ENCODE data around the gene SDF4. TPM values are rescaled to one million over a fixed set of nuclear protein-coding genes. Genes with fewer than 3 reads are reported as not detected.
"Not testable (repeated sequence)": the region's sequence is repeated elsewhere in the genome, so short reads cannot be mapped to it uniquely, and the experiment has no call there.

The SDF4 gene
- total RNA-seq, 1 experiment from 2014 or later, result 139 TPM

- Histone ChIP-seq H4K20me1 (ENCODE audit: insufficient read depth) (peaks cover 6% of the 10 kb centered on the region; the same call in 1 of the 2 replicates), H2AFZ (no peak overlapping the region), H3K4me3 (no peak overlapping the region), H3K4me2 (no peak overlapping the region), H3K4me1 (replicated peaks; ENCODE audit: insufficient read depth) (no peaks in the 10 kb centered on the region), H3K27me3 (ENCODE audit: insufficient read depth, low read depth) (no peaks in the 10 kb centered on the region), H3K36me3 (ENCODE audit: low read depth) (no peaks in the 10 kb centered on the region), H3K9me2 (ENCODE audit: insufficient read depth) (no peaks in the 10 kb centered on the region), H3K9me3 (ENCODE audit: insufficient read depth, low read depth) (no peaks in the 10 kb centered on the region), H3F3A (ENCODE audit: insufficient read depth, low read depth) (peaks cover 16% of the 10 kb centered on the region), H3K79me2 (ENCODE audit: low read depth) (no peaks in the 10 kb centered on the region), H3K27ac (no peak overlapping the region)
- intact Hi-C loops (cut with micrococcal nuclease; ENCODE audit: unreplicated experiment), result no loop called here
- no peak for DNase-seq
- TF ChIP-seq, protein P1, sequence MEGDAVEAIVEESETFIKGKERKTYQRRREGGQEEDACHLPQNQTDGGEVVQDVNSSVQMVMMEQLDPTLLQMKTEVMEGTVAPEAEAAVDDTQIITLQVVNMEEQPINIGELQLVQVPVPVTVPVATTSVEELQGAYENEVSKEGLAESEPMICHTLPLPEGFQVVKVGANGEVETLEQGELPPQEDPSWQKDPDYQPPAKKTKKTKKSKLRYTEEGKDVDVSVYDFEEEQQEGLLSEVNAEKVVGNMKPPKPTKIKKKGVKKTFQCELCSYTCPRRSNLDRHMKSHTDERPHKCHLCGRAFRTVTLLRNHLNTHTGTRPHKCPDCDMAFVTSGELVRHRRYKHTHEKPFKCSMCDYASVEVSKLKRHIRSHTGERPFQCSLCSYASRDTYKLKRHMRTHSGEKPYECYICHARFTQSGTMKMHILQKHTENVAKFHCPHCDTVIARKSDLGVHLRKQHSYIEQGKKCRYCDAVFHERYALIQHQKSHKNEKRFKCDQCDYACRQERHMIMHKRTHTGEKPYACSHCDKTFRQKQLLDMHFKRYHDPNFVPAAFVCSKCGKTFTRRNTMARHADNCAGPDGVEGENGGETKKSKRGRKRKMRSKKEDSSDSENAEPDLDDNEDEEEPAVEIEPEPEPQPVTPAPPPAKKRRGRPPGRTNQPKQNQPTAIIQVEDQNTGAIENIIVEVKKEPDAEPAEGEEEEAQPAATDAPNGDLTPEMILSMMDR (conservative IDR thresholded peaks at IDR 0.05), result no peak
- TF ChIP-seq EZH2 (IDR thresholded peaks at IDR 0.05; ENCODE audit: low read depth), result no peak
- ChIA-PET POLR2A (ENCODE audit: unreplicated experiment) (no interaction called here), CTCF (no interaction called here)
- no TSS peak for BruUV-seq (replicated peaks)
These were observed 21.5 kb upstream of the SDF4 start for GRCh38 chr1:1253314-1253713.

DNA sequence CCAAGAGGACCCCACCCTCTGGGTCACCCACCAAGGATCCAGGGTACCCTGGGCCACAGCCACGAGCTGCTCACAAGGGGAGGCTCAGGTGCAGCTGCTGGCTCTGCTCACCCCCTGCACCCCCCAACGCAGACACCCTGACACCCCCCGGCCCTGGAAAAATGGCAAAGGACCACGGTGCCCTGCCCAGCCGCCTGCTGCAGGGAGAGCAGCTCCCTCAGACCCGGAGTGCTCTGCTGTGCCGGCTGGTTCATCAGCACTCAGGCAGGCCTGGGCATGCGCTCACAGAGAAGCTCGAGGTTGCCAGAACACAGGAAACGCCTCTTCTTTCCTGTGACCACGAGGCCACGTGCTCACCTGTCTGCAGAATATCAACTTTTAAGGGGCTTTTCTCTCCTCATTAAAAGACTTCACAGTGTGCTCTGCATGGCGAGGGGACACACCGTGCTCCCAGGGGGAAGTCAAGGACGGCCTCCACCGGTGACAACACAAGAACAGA, 19.0 kb upstream of the SDF4 start:
- H3K36me3 ChIP-seq (ENCODE audit: low read depth), result no peaks in the 10 kb centered on the region
- peaks cover 12% of the 10 kb centered on the region; the same call in 1 of the 2 replicates for H3F3A ChIP-seq (ENCODE audit: insufficient read depth, low read depth)
- intact Hi-C loops (cut with micrococcal nuclease; ENCODE audit: unreplicated experiment), result no loop called here
- CTCF ChIA-PET, result no interaction called here
- POLR2A ChIA-PET (ENCODE audit: unreplicated experiment), result no interaction called here
- no peak overlapping the region for H2AFZ ChIP-seq
- H3K79me2 ChIP-seq (ENCODE audit: low read depth), result no peaks in the 10 kb centered on the region
- no TSS peak for BruUV-seq (replicated peaks)
- H3K27ac ChIP-seq, result no peak overlapping the region
- H3K27me3 ChIP-seq (ENCODE audit: insufficient read depth, low read depth), result no peaks in the 10 kb centered on the region
- H3K4me3 ChIP-seq, result no peak overlapping the region
- no peaks in the 10 kb centered on the region for H4K20me1 ChIP-seq (ENCODE audit: insufficient read depth)
- no peak for DNase-seq
- H3K9me3 ChIP-seq (ENCODE audit: insufficient read depth, low read depth), result no peaks in the 10 kb centered on the region
- no peaks in the 10 kb centered on the region for H3K4me1 ChIP-seq (replicated peaks; ENCODE audit: insufficient read depth)
- no peaks in the 10 kb centered on the region for H3K9me2 ChIP-seq (ENCODE audit: insufficient read depth)
- no peak overlapping the region for H3K4me2 ChIP-seq
- TF ChIP-seq, protein P1 (conservative IDR thresholded peaks at IDR 0.05), result no peak
- no peak for TF ChIP-seq EZH2 (IDR thresholded peaks at IDR 0.05; ENCODE audit: low read depth)

DNA sequence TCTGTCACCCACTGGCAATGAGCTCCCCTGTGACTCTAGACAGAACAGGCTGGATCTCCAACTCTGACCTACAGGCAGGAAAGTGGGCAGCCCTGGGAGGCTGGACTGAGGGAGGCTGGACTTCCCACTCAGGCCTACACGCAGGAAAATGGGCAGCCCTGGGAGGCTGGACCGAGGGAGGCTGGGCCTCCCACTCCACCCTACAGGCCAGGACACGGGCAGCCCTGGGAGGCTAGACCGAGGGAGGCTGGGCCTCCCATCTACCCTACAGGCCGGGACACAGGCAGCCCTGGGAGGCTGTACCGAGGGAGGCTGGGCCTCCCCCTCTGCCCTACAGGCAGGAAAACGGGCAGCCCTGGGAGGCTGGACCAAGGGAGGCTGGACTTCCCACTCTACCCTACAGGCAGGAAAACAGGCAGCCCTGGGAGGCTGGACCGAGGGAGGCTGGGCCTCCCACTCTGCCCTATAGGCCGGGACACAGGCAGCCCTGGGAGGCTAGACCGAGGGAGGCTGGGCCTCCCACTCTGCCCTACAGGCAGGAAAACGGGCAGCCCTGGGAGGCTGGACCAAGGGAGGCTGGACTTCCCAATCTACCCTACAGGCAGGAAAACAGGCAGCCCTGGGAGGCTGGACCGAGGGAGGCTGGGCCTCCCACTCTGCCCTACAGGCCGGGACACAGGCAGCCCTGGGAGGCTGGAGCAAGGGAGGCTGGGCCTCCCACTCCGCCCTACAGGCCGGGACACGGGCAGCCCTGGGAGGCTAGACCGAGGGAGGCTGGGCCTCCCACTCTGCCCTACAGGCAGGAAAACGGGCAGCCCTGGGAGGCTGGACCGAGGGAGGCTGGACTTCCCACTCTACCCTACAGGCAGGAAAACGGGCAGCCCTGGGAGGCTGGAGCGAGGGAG, 16.5 kb upstream of the SDF4 start:
- H3K27ac ChIP-seq; POLR2A ChIA-PET (ENCODE audit: unreplicated experiment); BruUV-seq (replicated peaks); H3K4me2 ChIP-seq; H3K9me2 ChIP-seq (ENCODE audit: insufficient read depth); H3K4me1 ChIP-seq (replicated peaks; ENCODE audit: insufficient read depth); H3K4me3 ChIP-seq; H3K79me2 ChIP-seq (ENCODE audit: low read depth); CTCF ChIA-PET; H3K27me3 ChIP-seq (ENCODE audit: insufficient read depth, low read depth); H2AFZ ChIP-seq; DNase-seq; intact Hi-C loops (cut with micrococcal nuclease; ENCODE audit: unreplicated experiment); H3K9me3 ChIP-seq (ENCODE audit: insufficient read depth, low read depth); H3K36me3 ChIP-seq (ENCODE audit: low read depth); H4K20me1 ChIP-seq (ENCODE audit: insufficient read depth): not testable (repeated sequence)
- peaks cover 12% of the 10 kb centered on the region; the same call in 1 of the 2 replicates for H3F3A ChIP-seq (ENCODE audit: insufficient read depth, low read depth)
